Esophagus muscularis mucosa (tissue), 3 donors: ENCODE measurements around the gene ADGRG1.

Experiments
- POLR2A ChIP-seq: fragments of 450-650 bp; IDR thresholded peaks from one replicate; pipeline ENCODE4 v1.6.1; 2017; ENCODE audit warnings: antibody characterized with exemption, moderate library complexity, mild to moderate bottlenecking, low read depth
- POLR2AphosphoS5 ChIP-seq, 2 donors: sonication (generic); formaldehyde crosslinking; IDR thresholded peaks; one replicate each; pipeline ENCODE4 v1.6.1; 2017; ENCODE audit warnings: antibody characterized with exemption in 2 of 2
- TF ChIP-seq, protein P1 (sequence below), 3 experiments: fragments of 200-600 bp in 2 of 3; fragments of 450-650 bp in 1 of 3; sonication (generic) in 2 of 3; IDR thresholded peaks; one replicate each; pipeline ENCODE4 v1.5.1; 2017 to 2019; ENCODE audit warnings: antibody characterized with exemption in 3 of 3, mild to moderate bottlenecking in 2 of 3, moderate library complexity in 1 of 3

DNA sequence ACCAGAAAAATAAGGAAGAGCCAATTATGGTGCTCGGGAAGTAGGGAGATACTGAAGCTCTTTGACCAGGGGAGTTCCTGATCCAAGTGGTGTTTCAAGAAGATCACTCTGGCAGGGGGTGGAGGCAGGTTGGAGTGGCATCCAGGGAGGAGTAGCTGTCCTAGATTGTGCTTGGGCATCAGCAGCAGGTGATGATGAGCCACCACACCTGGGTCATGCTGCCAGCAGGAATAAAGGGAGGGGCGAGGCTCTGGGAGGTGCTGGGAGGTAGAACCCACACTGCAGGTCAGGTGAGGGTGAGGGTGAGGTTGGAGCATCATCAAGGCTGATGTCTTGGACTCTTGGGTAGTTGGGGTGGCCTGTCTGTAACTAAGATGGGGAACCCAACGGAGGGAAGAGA, 35.4 kb upstream of the ADGRG1 start:
- TF ChIP-seq, protein P1, sequence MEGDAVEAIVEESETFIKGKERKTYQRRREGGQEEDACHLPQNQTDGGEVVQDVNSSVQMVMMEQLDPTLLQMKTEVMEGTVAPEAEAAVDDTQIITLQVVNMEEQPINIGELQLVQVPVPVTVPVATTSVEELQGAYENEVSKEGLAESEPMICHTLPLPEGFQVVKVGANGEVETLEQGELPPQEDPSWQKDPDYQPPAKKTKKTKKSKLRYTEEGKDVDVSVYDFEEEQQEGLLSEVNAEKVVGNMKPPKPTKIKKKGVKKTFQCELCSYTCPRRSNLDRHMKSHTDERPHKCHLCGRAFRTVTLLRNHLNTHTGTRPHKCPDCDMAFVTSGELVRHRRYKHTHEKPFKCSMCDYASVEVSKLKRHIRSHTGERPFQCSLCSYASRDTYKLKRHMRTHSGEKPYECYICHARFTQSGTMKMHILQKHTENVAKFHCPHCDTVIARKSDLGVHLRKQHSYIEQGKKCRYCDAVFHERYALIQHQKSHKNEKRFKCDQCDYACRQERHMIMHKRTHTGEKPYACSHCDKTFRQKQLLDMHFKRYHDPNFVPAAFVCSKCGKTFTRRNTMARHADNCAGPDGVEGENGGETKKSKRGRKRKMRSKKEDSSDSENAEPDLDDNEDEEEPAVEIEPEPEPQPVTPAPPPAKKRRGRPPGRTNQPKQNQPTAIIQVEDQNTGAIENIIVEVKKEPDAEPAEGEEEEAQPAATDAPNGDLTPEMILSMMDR (IDR thresholded peaks at IDR 0.05): no peak
- TF ChIP-seq POLR2AphosphoS5 (IDR thresholded peaks at IDR 0.05) (no peak), POLR2A (no peak)
